ENCODE measurements around the gene ARMS2.

Gene ARMS2

DNA sequence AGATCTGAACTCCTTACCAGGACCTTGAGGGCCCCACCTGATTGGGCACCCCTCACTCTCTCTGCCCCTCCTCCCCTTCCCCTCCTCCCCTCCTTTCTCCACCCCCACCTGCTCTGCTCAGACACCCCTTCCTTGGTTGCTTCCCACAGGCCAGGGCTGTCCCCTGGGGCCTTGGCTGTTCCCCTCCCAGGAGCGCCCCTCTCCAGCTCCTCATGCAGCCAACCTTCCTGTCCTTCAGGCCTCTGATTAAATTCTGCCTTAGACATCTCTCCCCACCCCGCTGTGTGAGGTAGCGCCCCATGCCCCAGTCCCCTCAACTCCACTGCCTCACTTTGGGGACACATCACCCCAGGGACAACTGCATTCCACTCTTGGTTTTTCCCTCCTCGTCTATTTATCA, 39.3 kb downstream of the ARMS2 start:
- Histone ChIP-seq H3K4me1 (ENCODE audit: insufficient read depth, poor library complexity, severe bottlenecking) (peaks cover 38% of the 10 kb centered on the region), H3K4me3 (ENCODE audit: severe bottlenecking) (no peak overlapping the region), H3K27ac (ENCODE audit: poor library complexity, severe bottlenecking) (peak overlapping the region; percentile 95), H3K27me3 (ENCODE audit: insufficient read depth, poor library complexity, severe bottlenecking) (no peaks in the 10 kb centered on the region), H3K9me3 (ENCODE audit: severe bottlenecking) (no peaks in the 10 kb centered on the region), H3K36me3 (ENCODE audit: low read depth) (peaks cover 38% of the 10 kb centered on the region)
- peak; percentile 19 for DNase-seq (ENCODE audit: low spot score)
- TF ChIP-seq, protein P1, sequence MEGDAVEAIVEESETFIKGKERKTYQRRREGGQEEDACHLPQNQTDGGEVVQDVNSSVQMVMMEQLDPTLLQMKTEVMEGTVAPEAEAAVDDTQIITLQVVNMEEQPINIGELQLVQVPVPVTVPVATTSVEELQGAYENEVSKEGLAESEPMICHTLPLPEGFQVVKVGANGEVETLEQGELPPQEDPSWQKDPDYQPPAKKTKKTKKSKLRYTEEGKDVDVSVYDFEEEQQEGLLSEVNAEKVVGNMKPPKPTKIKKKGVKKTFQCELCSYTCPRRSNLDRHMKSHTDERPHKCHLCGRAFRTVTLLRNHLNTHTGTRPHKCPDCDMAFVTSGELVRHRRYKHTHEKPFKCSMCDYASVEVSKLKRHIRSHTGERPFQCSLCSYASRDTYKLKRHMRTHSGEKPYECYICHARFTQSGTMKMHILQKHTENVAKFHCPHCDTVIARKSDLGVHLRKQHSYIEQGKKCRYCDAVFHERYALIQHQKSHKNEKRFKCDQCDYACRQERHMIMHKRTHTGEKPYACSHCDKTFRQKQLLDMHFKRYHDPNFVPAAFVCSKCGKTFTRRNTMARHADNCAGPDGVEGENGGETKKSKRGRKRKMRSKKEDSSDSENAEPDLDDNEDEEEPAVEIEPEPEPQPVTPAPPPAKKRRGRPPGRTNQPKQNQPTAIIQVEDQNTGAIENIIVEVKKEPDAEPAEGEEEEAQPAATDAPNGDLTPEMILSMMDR (IDR thresholded peaks at IDR 0.05; ENCODE audit: poor library complexity, severe bottlenecking), result no peak
- ATAC-seq (ENCODE audit: low read depth), result no peak

DNA sequence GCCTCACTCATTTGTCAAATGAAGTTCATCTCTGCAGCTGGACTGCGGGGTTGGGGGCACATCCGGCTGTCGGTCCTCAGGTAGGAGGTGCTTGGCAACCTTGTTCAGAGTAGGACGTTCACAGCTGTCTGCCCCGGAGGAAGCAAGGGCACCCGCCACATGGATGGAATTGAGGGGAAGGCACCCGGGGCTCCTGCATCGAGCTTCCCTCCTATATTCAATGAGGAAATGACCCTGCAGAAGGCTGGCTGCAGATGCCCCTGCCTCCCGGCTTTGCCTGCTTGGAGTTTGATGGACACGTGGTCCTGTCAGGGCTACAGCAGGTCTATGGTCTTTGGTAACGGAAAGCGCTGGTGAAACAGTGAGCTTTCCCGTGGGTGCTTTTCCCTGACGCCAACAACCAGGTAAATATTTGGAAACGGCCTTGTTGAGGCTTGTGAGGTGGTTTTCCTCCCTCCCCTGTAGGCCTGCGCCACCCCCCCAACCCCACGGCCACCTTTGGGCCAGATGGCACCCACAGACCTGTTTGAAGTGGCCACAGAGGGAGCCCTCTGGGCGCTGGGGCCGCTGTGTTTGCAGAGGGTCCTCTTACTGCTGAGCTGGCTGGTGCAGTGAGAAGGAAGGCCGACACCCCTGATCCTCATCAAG, 39.8 kb downstream of the ARMS2 start:
- ATAC-seq (ENCODE audit: low read depth), result peak; percentile 40; the same call in 2 of the 3 replicates
- TF ChIP-seq, protein P1 (IDR thresholded peaks at IDR 0.05; ENCODE audit: poor library complexity, severe bottlenecking), result no peak
- DNase-seq (ENCODE audit: low spot score), result peak; percentile 42
- Histone ChIP-seq H3K36me3 (ENCODE audit: low read depth) (peaks cover 32% of the 10 kb centered on the region), H3K4me3 (ENCODE audit: severe bottlenecking) (peak overlapping the region; percentile 12), H3K27ac (ENCODE audit: poor library complexity, severe bottlenecking) (peak overlapping the region; percentile 95), H3K9me3 (ENCODE audit: severe bottlenecking) (no peaks in the 10 kb centered on the region), H3K4me1 (ENCODE audit: insufficient read depth, poor library complexity, severe bottlenecking) (peaks cover 38% of the 10 kb centered on the region), H3K27me3 (ENCODE audit: insufficient read depth, poor library complexity, severe bottlenecking) (no peaks in the 10 kb centered on the region)

DNA sequence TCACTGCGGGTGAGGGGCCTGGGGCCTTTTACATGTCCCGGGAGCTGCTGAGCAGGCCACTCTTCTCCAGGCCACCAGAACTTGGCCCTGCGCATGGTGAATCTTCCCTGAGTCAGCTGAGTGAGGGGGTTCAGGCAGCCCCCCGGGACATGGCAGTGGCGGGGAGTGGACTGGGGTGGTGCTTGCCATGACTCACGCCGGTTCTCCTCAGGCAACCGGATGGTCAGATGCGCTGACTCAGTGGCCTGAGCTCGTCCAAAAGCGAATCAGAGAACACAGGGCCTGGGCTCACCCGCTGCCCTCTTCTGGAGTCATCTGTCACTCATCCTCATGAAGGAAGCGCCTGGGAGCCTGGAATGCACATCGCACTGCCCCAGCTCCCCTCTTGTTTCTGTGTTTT, 40.4 kb downstream of the ARMS2 start:
- peak overlapping the region; percentile 95 for H3K27ac ChIP-seq (ENCODE audit: poor library complexity, severe bottlenecking)
- H3K27me3 ChIP-seq (ENCODE audit: insufficient read depth, poor library complexity, severe bottlenecking), result no peaks in the 10 kb centered on the region
- peak; percentile 96 for DNase-seq (ENCODE audit: low spot score)
- TF ChIP-seq, protein P1 (IDR thresholded peaks at IDR 0.05; ENCODE audit: poor library complexity, severe bottlenecking), result no peak
- peak overlapping the region; percentile 12 for H3K4me3 ChIP-seq (ENCODE audit: severe bottlenecking)
- H3K36me3 ChIP-seq (ENCODE audit: low read depth), result peaks cover 29% of the 10 kb centered on the region
- peaks cover 38% of the 10 kb centered on the region for H3K4me1 ChIP-seq (ENCODE audit: insufficient read depth, poor library complexity, severe bottlenecking)
- no peaks in the 10 kb centered on the region for H3K9me3 ChIP-seq (ENCODE audit: severe bottlenecking)
- ATAC-seq (ENCODE audit: low read depth), result peak; percentile 89

DNA sequence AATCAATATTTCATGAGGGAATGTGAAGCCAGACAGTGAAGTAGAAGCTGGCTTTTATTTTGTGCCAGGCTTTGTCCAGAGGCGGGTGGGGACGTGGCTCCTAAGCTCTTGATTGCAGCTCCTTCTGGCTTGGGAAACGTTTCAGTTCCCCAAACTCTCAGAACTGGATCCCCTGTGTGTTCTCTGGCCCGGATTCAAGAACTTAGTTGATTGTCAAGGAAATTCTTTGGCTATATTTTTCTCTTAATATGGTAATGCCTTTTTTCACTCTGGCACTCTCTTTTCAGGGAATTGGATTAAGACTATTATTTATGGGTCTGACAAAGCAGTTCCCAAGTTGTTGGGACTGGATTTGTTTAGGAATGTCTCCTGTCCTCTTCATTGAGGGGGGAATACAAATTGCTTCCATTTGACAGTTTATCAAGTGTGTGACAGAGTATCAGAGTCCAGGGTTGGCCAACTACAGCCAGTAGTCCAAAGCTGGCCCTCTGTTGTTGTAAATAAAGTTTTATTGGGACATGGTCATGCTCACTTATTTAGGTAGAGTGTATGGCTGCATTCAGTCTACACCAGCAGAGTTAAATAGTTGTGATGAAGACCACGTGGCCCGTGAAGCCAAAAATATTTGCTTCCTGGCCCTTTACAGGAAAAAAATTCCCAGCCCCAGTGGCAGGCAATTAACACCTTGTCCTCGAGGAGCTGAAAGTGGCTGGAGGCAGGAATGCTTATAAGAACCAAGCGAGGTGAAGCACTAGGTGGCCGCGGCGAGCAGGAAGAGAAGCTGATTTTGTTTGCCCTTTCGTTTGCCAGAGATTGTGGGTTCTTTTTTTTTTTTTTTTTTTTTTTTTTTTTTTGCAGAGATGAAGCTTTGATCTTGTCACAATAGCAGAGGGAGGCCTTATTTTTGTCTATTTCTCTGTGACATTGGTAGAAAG, 41.2 kb downstream of the ARMS2 start:
- no peak for ATAC-seq (ENCODE audit: low read depth)
- Histone ChIP-seq H3K4me3 (ENCODE audit: severe bottlenecking) (no peak overlapping the region), H3K27ac (ENCODE audit: poor library complexity, severe bottlenecking) (peak overlapping the region; percentile 95), H3K27me3 (ENCODE audit: insufficient read depth, poor library complexity, severe bottlenecking) (no peaks in the 10 kb centered on the region), H3K36me3 (ENCODE audit: low read depth) (peaks cover 21% of the 10 kb centered on the region), H3K4me1 (ENCODE audit: insufficient read depth, poor library complexity, severe bottlenecking) (peaks cover 38% of the 10 kb centered on the region), H3K9me3 (ENCODE audit: severe bottlenecking) (no peaks in the 10 kb centered on the region)
- TF ChIP-seq, protein P1 (IDR thresholded peaks at IDR 0.05; ENCODE audit: poor library complexity, severe bottlenecking), result no peak
- peak; percentile 28 for DNase-seq (ENCODE audit: low spot score)

Measured in RWPE2 (cell line).